Measurements from ENCODE around the gene FBXO33.

DNA sequence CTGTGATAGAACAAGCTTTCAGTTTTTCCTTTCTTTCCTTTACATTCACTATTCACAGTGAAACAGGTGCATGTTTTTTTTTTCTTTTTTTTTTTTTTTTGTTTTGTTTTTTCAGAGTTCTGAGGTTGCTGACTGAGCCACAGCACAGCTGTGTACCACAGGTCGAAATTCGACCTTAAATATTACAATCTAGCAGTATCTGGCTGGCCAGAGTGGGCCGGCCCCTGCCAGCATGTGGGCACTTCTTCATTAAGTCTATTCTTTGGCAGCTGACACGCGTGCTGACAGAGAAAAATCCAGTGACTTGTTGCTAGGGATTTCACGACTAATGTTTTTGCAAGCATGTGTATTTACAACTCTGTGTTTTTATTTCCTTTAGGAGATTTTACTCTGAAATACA, 33.9 kb downstream of the FBXO33 start:
- TF ChIP-seq REST (IDR thresholded peaks at IDR 0.05; ENCODE audit: insufficient read depth in 1 of 2, low read depth in 2 of 2, low read length in 1 of 2) = no peak
- TF ChIP-seq, protein P1, sequence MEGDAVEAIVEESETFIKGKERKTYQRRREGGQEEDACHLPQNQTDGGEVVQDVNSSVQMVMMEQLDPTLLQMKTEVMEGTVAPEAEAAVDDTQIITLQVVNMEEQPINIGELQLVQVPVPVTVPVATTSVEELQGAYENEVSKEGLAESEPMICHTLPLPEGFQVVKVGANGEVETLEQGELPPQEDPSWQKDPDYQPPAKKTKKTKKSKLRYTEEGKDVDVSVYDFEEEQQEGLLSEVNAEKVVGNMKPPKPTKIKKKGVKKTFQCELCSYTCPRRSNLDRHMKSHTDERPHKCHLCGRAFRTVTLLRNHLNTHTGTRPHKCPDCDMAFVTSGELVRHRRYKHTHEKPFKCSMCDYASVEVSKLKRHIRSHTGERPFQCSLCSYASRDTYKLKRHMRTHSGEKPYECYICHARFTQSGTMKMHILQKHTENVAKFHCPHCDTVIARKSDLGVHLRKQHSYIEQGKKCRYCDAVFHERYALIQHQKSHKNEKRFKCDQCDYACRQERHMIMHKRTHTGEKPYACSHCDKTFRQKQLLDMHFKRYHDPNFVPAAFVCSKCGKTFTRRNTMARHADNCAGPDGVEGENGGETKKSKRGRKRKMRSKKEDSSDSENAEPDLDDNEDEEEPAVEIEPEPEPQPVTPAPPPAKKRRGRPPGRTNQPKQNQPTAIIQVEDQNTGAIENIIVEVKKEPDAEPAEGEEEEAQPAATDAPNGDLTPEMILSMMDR (IDR thresholded peaks at IDR 0.05) = no peak
- TF ChIP-seq POLR2AphosphoS5 (IDR thresholded peaks at IDR 0.05; ENCODE audit: low read depth, low read length) = no peak
- TF ChIP-seq TCF7L2 (IDR thresholded peaks at IDR 0.05; ENCODE audit: low read depth, low read length) = no peak
